Right lobe of liver (tissue), 4 donors: ENCODE data around the gene P2RY11.

ENCODE experiments used
- POLR2A ChIP-seq: fragments of 450-650 bp; IDR thresholded peaks from one replicate; pipeline ENCODE4 v1.6.1; 2017; ENCODE audit warnings: antibody characterized with exemption, mild to moderate bottlenecking
- TF ChIP-seq, protein P1 (sequence below), 4 donors: fragments of 200-600 bp in 3 of 4; fragments of 450-650 bp in 1 of 4; IDR thresholded peaks; one replicate each; pipeline versions ENCODE4 v1.5.1 to v1.8.0; 2016 to 2022; ENCODE audit warnings: antibody characterized with exemption in 4 of 4, mild to moderate bottlenecking in 2 of 4
- donor health status: DM: no; HTN: no; CAD: no.
- donor health status: DM: no; HTN: no; CAD: no.
- donor health status: DM: no; HTN: yes; CAD: no.

DNA sequence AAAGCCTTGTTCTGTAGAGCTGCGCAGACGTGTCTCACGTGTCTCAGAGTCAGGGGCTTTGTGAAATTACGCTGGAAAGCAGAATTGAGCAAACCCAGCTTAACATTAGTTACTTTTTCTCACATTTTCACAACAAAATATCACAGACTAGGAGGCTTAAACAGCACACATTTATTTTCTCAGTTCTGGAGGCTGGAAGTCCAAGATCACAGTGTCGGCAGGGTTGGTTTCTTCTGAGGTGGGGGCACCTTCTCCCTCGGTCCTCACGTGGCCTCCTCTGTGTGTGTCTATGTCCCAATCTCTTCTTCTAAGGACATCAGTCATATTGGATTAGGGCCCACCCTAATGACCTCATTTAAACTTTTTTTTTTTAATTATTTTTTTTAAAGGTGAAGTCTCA lies 12.9 kb downstream of the P2RY11 start:
- TF ChIP-seq, protein P1, sequence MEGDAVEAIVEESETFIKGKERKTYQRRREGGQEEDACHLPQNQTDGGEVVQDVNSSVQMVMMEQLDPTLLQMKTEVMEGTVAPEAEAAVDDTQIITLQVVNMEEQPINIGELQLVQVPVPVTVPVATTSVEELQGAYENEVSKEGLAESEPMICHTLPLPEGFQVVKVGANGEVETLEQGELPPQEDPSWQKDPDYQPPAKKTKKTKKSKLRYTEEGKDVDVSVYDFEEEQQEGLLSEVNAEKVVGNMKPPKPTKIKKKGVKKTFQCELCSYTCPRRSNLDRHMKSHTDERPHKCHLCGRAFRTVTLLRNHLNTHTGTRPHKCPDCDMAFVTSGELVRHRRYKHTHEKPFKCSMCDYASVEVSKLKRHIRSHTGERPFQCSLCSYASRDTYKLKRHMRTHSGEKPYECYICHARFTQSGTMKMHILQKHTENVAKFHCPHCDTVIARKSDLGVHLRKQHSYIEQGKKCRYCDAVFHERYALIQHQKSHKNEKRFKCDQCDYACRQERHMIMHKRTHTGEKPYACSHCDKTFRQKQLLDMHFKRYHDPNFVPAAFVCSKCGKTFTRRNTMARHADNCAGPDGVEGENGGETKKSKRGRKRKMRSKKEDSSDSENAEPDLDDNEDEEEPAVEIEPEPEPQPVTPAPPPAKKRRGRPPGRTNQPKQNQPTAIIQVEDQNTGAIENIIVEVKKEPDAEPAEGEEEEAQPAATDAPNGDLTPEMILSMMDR (IDR thresholded peaks at IDR 0.05), result no peak
- TF ChIP-seq POLR2A, result no peak
